HEK293 (cell line): Measurements from ENCODE around the gene CETP.
A peak's percentile ranks its signal among the peaks of the same experiment; 100 is the strongest.

Experiments
- ATF2 ChIP-seq: fragments of 450-650 bp; formaldehyde crosslinking; IDR thresholded peaks from 2 replicates; pipeline ENCODE4 v1.5.1; 2016; ENCODE audit warnings: missing biosample characterization, missing genetic modification characterization, low read depth
- BCL6B ChIP-seq: fragments of 450-650 bp; formaldehyde crosslinking; IDR thresholded peaks from 2 replicates; pipeline ENCODE4 v1.5.1; 2017; ENCODE audit warnings: missing biosample characterization, missing genetic modification characterization
- GFI1B ChIP-seq: fragments of 450-650 bp; formaldehyde crosslinking; IDR thresholded peaks from 2 replicates; pipeline ENCODE4 v1.5.1; 2016; ENCODE audit warnings: missing biosample characterization, missing genetic modification characterization
- KLF9 ChIP-seq: fragments of 450-650 bp; formaldehyde crosslinking; IDR thresholded peaks from 2 replicates; pipeline ENCODE4 v1.5.1; 2016; ENCODE audit warnings: missing biosample characterization, missing genetic modification characterization, low read depth
- MZF1 ChIP-seq: fragments of 450-650 bp; formaldehyde crosslinking; IDR thresholded peaks from 2 replicates; pipeline ENCODE4 v1.5.1; 2017; ENCODE audit warnings: missing biosample characterization, missing genetic modification characterization, borderline replicate concordance
- SALL2 ChIP-seq: fragments of 450-650 bp; formaldehyde crosslinking; IDR thresholded peaks from 2 replicates; pipeline ENCODE4 v1.5.0; 2017; ENCODE audit warnings: missing biosample characterization, mild to moderate bottlenecking, missing genetic modification characterization, borderline replicate concordance
- SP3 ChIP-seq: fragments of 450-650 bp; formaldehyde crosslinking; IDR thresholded peaks from 2 replicates; pipeline ENCODE4 v1.5.1; 2016; ENCODE audit warnings: missing biosample characterization, missing genetic modification characterization
- TCF7L2 ChIP-seq: IDR thresholded peaks from 2 replicates; pipeline ENCODE4 v1.6.1; 2011; ENCODE audit warnings: low read depth, mild to moderate bottlenecking, inconsistent platforms, low read length, moderate library complexity, borderline replicate concordance
- YY1 ChIP-seq: fragments of 450-650 bp; formaldehyde crosslinking; IDR thresholded peaks from 2 replicates; pipeline ENCODE4 v1.5.1; 2018; ENCODE audit warnings: missing biosample characterization, missing genetic modification characterization
- ZBTB10 ChIP-seq: fragments of 450-650 bp; formaldehyde crosslinking; IDR thresholded peaks from 2 replicates; pipeline ENCODE4 v1.5.1; 2016; ENCODE audit warnings: missing biosample characterization, missing genetic modification characterization
- ZBTB7A ChIP-seq: fragments of 450-650 bp; formaldehyde crosslinking; IDR thresholded peaks from 2 replicates; pipeline ENCODE4 v1.5.1; 2016; ENCODE audit warnings: low read depth, missing biosample characterization, missing genetic modification characterization
- ZNF114 ChIP-seq: fragments of 450-650 bp; formaldehyde crosslinking; IDR thresholded peaks from 2 replicates; pipeline ENCODE4 v1.5.0; 2017; ENCODE audit warnings: missing biosample characterization, missing genetic modification characterization
- ZNF138 ChIP-seq: fragments of 450-650 bp; formaldehyde crosslinking; IDR thresholded peaks from 2 replicates; pipeline ENCODE4 v1.5.1; 2016; ENCODE audit warnings: missing biosample characterization, missing genetic modification characterization, borderline replicate concordance
- ZNF169 ChIP-seq: fragments of 450-650 bp; formaldehyde crosslinking; IDR thresholded peaks from 2 replicates; pipeline ENCODE4 v1.5.1; 2016; ENCODE audit warnings: missing biosample characterization, missing genetic modification characterization
- ZNF214 ChIP-seq: fragments of 450-650 bp; formaldehyde crosslinking; IDR thresholded peaks from 2 replicates; pipeline ENCODE4 v1.5.1; 2017; ENCODE audit warnings: missing biosample characterization, mild to moderate bottlenecking, missing genetic modification characterization, borderline replicate concordance
- ZNF24 ChIP-seq: fragments of 450-650 bp; formaldehyde crosslinking; IDR thresholded peaks from 2 replicates; pipeline ENCODE4 v1.5.1; 2016; ENCODE audit warnings: missing biosample characterization, missing genetic modification characterization
- ZNF335 ChIP-seq: fragments of 450-650 bp; formaldehyde crosslinking; conservative IDR thresholded peaks from 2 replicates; pipeline ENCODE4 v1.5.1; 2016; ENCODE audit warnings: missing biosample characterization, missing genetic modification characterization
- ZNF521 ChIP-seq: fragments of 450-650 bp; formaldehyde crosslinking; IDR thresholded peaks from 2 replicates; pipeline ENCODE4 v1.5.1; 2017; ENCODE audit warnings: missing biosample characterization, mild to moderate bottlenecking, missing genetic modification characterization
- ZNF561 ChIP-seq: fragments of 450-650 bp; IDR thresholded peaks from 2 replicates; pipeline ENCODE4 v1.5.1; 2018; ENCODE audit warnings: missing biosample characterization, missing genetic modification characterization, borderline replicate concordance
- ZNF596 ChIP-seq: fragments of 450-650 bp; IDR thresholded peaks from 2 replicates; pipeline ENCODE4 v1.5.0; 2018; ENCODE audit warnings: missing biosample characterization, mild to moderate bottlenecking, missing genetic modification characterization, moderate library complexity
- ZNF623 ChIP-seq: fragments of 450-650 bp; formaldehyde crosslinking; IDR thresholded peaks from 2 replicates; pipeline ENCODE4 v1.5.1; 2016; ENCODE audit warnings: missing biosample characterization, missing genetic modification characterization
- ZNF660 ChIP-seq: fragments of 450-650 bp; IDR thresholded peaks from 2 replicates; pipeline ENCODE4 v1.5.1; 2018; ENCODE audit warnings: missing biosample characterization, mild to moderate bottlenecking, missing genetic modification characterization
- ZNF670 ChIP-seq: fragments of 450-650 bp; formaldehyde crosslinking; IDR thresholded peaks from 2 replicates; pipeline ENCODE4 v1.5.1; 2016; ENCODE audit warnings: missing biosample characterization, missing genetic modification characterization, low read depth
- ZNF677 ChIP-seq: fragments of 450-650 bp; IDR thresholded peaks from 2 replicates; pipeline ENCODE4 v1.5.0; 2018; ENCODE audit warnings: missing biosample characterization, mild to moderate bottlenecking, missing genetic modification characterization, moderate library complexity
- ZNF76 ChIP-seq: fragments of 450-650 bp; formaldehyde crosslinking; IDR thresholded peaks from 2 replicates; pipeline ENCODE4; 2016; ENCODE audit warnings: low read depth, missing biosample characterization, missing genetic modification characterization, borderline replicate concordance
- ZNF837 ChIP-seq: fragments of 450-650 bp; formaldehyde crosslinking; IDR thresholded peaks from 2 replicates; pipeline ENCODE4 v1.5.1; 2016; ENCODE audit warnings: missing biosample characterization, missing genetic modification characterization
- ZSCAN16 ChIP-seq: fragments of 450-650 bp; formaldehyde crosslinking; IDR thresholded peaks from 2 replicates; pipeline ENCODE4 v1.5.1; 2016; ENCODE audit warnings: missing biosample characterization, missing genetic modification characterization
- ZSCAN5A ChIP-seq: fragments of 450-650 bp; formaldehyde crosslinking; IDR thresholded peaks from 2 replicates; pipeline ENCODE4 v1.5.1; 2016; ENCODE audit warnings: missing biosample characterization, missing genetic modification characterization
- TF ChIP-seq, protein P1 (sequence below): fragments of 450-650 bp; formaldehyde crosslinking; IDR thresholded peaks from 2 replicates; pipeline ENCODE4 v1.5.1; 2016; ENCODE audit warnings: missing biosample characterization, missing genetic modification characterization, borderline replicate concordance
- TF ChIP-seq, protein P2 (sequence below): fragments of 450-650 bp; formaldehyde crosslinking; IDR thresholded peaks from 2 replicates; pipeline ENCODE4 v1.5.1; 2016; ENCODE audit warnings: missing biosample characterization, missing genetic modification characterization

CETP gene

DNA sequence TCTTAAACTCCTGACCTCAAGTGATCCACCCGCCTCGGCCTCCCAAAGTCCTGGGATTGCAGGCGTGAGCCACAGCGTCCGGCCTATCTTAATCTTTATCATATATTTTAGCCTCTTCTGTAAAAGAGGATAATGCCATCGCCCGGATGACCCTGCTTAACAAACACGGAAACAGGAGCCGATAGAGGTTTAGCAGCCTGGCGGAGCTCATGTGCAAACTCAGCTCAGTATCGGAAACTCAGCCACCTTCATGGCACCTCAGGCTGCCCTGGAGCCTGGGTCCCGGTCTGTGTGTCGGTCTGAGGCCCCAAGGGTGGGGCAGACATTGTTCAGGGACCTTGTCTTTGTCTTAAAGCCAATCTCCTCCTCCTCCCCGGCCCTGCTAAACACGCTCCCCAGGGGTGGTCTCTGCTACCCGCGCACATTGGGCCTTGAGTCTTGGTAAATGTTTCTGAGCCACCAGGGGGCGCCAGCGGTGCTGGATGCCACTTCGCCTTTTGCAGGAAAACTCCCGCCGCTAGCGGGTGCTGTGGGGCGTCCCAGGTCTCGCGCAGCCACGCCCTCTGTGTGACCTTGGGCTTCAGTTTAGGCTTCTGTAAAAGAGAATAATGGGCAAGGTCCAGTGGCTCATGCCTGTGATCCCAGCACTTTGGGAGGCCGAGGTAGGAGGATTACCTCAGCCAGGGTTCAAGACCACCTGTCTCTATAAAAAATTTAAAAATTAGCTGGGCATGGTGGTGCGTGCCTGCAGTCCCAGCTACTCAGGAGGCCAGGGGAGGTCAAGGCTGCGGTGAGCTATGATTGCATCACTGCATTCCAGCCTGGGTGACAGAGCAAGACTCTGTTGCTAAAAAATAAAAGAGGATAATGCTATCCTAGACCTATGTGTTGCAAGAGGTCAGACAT is 2.7 kb downstream of the CETP start (continued):
- TF ChIP-seq, protein P1, sequence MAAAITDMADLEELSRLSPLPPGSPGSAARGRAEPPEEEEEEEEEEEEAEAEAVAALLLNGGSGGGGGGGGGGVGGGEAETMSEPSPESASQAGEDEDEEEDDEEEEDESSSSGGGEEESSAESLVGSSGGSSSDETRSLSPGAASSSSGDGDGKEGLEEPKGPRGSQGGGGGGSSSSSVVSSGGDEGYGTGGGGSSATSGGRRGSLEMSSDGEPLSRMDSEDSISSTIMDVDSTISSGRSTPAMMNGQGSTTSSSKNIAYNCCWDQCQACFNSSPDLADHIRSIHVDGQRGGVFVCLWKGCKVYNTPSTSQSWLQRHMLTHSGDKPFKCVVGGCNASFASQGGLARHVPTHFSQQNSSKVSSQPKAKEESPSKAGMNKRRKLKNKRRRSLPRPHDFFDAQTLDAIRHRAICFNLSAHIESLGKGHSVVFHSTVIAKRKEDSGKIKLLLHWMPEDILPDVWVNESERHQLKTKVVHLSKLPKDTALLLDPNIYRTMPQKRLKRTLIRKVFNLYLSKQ (tag by site-specific recombination): no peak
- TF ChIP-seq ZNF169 (tag by site-specific recombination): no peak
- TF ChIP-seq SP3 (tag by site-specific recombination): peak; percentile 15; the same call in 1 of the 2 replicates
- no peak for TF ChIP-seq ZNF623 (tag by site-specific recombination)
- no peak for TF ChIP-seq ATF2 (tag by site-specific recombination)
- peak; percentile 27; the same call in 1 of the 2 replicates for TF ChIP-seq ZNF660 (tag by site-specific recombination)
- no peak for TF ChIP-seq ZNF677 (tag by site-specific recombination)
- TF ChIP-seq ZNF521 (tag by site-specific recombination): no peak
- TF ChIP-seq ZNF76 (tag by site-specific recombination): no peak
- TF ChIP-seq ZNF670: no peak
- no peak for TF ChIP-seq ZNF214
- TF ChIP-seq YY1 (tag by site-specific recombination): no peak
- peak; percentile 64; the same call in 1 of the 2 replicates for TF ChIP-seq ZNF24 (tag by site-specific recombination)
- TF ChIP-seq KLF9 (tag by site-specific recombination): peak; percentile 84
- no peak for TF ChIP-seq ZSCAN16 (tag by site-specific recombination)
- TF ChIP-seq ZSCAN5A (tag by site-specific recombination): no peak
- TF ChIP-seq ZNF596 (tag by site-specific recombination): no peak
- TF ChIP-seq SALL2 (tag by site-specific recombination): no peak
- TF ChIP-seq ZBTB7A (tag by site-specific recombination): no peak
- TF ChIP-seq ZNF335 (tag by site-specific recombination): no peak
- TF ChIP-seq ZNF114 (tag by site-specific recombination): no peak
- no peak for TF ChIP-seq ZBTB10 (tag by site-specific recombination)
- TF ChIP-seq TCF7L2: no peak
- no peak for TF ChIP-seq GFI1B
- TF ChIP-seq ZNF837: no peak
- TF ChIP-seq BCL6B (tag by site-specific recombination): no peak
- TF ChIP-seq MZF1 (tag by site-specific recombination): no peak
- TF ChIP-seq ZNF138 (tag by site-specific recombination): no peak
- TF ChIP-seq, protein P2, sequence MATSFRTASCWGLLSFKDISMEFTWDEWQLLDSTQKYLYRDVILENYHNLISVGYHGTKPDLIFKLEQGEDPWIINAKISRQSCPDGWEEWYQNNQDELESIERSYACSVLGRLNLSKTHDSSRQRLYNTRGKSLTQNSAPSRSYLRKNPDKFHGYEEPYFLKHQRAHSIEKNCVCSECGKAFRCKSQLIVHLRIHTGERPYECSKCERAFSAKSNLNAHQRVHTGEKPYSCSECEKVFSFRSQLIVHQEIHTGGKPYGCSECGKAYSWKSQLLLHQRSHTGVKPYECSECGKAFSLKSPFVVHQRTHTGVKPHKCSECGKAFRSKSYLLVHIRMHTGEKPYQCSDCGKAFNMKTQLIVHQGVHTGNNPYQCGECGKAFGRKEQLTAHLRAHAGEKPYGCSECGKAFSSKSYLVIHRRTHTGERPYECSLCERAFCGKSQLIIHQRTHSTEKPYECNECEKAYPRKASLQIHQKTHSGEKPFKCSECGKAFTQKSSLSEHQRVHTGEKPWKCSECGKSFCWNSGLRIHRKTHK (tag by site-specific recombination): no peak
- 0 out of 2 replicates have a peak, but pooled peaks have one; percentile 46 for TF ChIP-seq ZNF561
